Liver (tissue), 9 donors: ENCODE data around the gene GPR55. TPM values are rescaled to one million over a fixed set of nuclear protein-coding genes. Genes with fewer than 3 reads are reported as not detected.

Experiments
- DNase-seq: peaks from one replicate; pipeline ENCODE4 v3.0.0-alpha.2; 2017; ENCODE audit warnings: low spot score
- H3K27ac ChIP-seq, 2 donors: one replicate each; pipeline ENCODE4 v1.7.0; 2013; ENCODE audit warnings: inconsistent platforms in 2 of 2, low read length in 2 of 2, control low read depth in 1 of 2, low read depth in 1 of 2, mild to moderate bottlenecking in 1 of 2
- H3K27me3 ChIP-seq, 4 donors: one replicate each; pipeline versions ENCODE4 v1.6.1 to v1.7.0; 2013; ENCODE audit warnings: low read length in 3 of 4, inconsistent platforms in 1 of 4, mild to moderate bottlenecking in 1 of 4, moderate library complexity in 1 of 4; ENCODE audit not compliant: control insufficient read depth in 4 of 4, insufficient read depth in 4 of 4
- H3K36me3 ChIP-seq, 4 donors: one replicate each; pipeline versions ENCODE4 v1.6.1 to v1.7.0; 2013; ENCODE audit warnings: low read length in 3 of 4, mild to moderate bottlenecking in 3 of 4, low read depth in 1 of 4, moderate library complexity in 1 of 4; ENCODE audit not compliant: control insufficient read depth in 4 of 4, insufficient read depth in 3 of 4
- H3K4me1 ChIP-seq, 4 donors: one replicate each; pipeline versions ENCODE4 v1.6.1 to v1.7.0; 2013; ENCODE audit warnings: low read length in 3 of 4, mild to moderate bottlenecking in 3 of 4, moderate library complexity in 1 of 4; ENCODE audit not compliant: control insufficient read depth in 4 of 4, insufficient read depth in 4 of 4
- H3K4me3 ChIP-seq, 3 donors: one replicate each; pipeline versions ENCODE4 v1.6.1 to v1.7.0; 2013; ENCODE audit warnings: low read length in 3 of 3, control low read depth in 1 of 3, low read depth in 1 of 3, mild to moderate bottlenecking in 1 of 3
- H3K9ac ChIP-seq, 2 donors: one replicate each; pipeline ENCODE4 v1.7.0; 2013; ENCODE audit warnings: low read length in 2 of 2, mild to moderate bottlenecking in 2 of 2, moderate library complexity in 2 of 2, control low read depth in 1 of 2, low read depth in 1 of 2
- H3K9me3 ChIP-seq, 4 donors: one replicate each; pipeline versions ENCODE4 v1.6.1 to v1.7.0; 2013; ENCODE audit warnings: low read length in 3 of 4; ENCODE audit not compliant: control insufficient read depth in 4 of 4
- FOXA1 ChIP-seq: IDR thresholded peaks from 2 replicates; pipeline ENCODE4 v1.6.1; 2016; ENCODE audit warnings: antibody characterized with exemption
- FOXA2 ChIP-seq: IDR thresholded peaks from 2 replicates; pipeline ENCODE4 v1.6.1; 2016; ENCODE audit warnings: antibody characterized with exemption
- GABPA ChIP-seq, 2 donors: IDR thresholded peaks in 1 of 2; conservative IDR thresholded peaks in 1 of 2; 2 replicates each; pipeline ENCODE4 v1.6.1; 2016; ENCODE audit warnings: antibody characterized with exemption in 2 of 2, mild to moderate bottlenecking in 1 of 2, moderate library complexity in 1 of 2
- HNF4A ChIP-seq, 2 donors: conservative IDR thresholded peaks; 2 replicates each; pipeline ENCODE4 v1.6.1; 2016; ENCODE audit warnings: antibody characterized with exemption in 2 of 2, mild to moderate bottlenecking in 2 of 2
- JUND ChIP-seq, 2 donors: IDR thresholded peaks; 2 replicates each; pipeline ENCODE4 v1.6.1; 2016; ENCODE audit warnings: antibody characterized with exemption in 2 of 2
- NR2F2 ChIP-seq: IDR thresholded peaks from 2 replicates; pipeline ENCODE4 v1.6.1; 2016; ENCODE audit warnings: antibody characterized with exemption
- RAD21 ChIP-seq, 2 donors: IDR thresholded peaks; 2 replicates each; pipeline ENCODE4 v1.6.1; 2016; ENCODE audit warnings: antibody characterized with exemption in 2 of 2, mild to moderate bottlenecking in 2 of 2
- RXRA ChIP-seq, 2 donors: IDR thresholded peaks; 2 replicates each; pipeline ENCODE4 v1.6.1; 2017 to 2018; ENCODE audit warnings: antibody characterized with exemption in 2 of 2, mild to moderate bottlenecking in 1 of 2
- SP1 ChIP-seq: IDR thresholded peaks from 2 replicates; pipeline ENCODE4 v1.6.1; 2018; ENCODE audit warnings: antibody characterized with exemption, mild to moderate bottlenecking
- TAF1 ChIP-seq: conservative IDR thresholded peaks from 2 replicates; pipeline ENCODE4 v1.6.1; 2016; ENCODE audit warnings: antibody characterized with exemption, mild to moderate bottlenecking
- YY1 ChIP-seq: IDR thresholded peaks from 2 replicates; pipeline ENCODE4 v1.6.1; 2016; ENCODE audit warnings: antibody characterized with exemption, mild to moderate bottlenecking
- WGBS: extraction: QIAGEN DNeasy Blood & Tissue Kit; methylation state at CpG from one replicate; pipeline ENCODE4 v1.1.7; 2013; 5-methylcytosine and 5-hydroxymethylcytosine counted together
- polyA plus RNA-seq, 2 donors: library from polyadenylated mRNA; stranded (reverse) in 1 of 2; unstranded in 1 of 2; fragments of 200-250 nt in 1 of 2; fragments of >200 nt in 1 of 2; fragmentation: Nextera tagmentation in 1 of 2; extraction: Ambion mirVana in 1 of 2; gene quantifications; one replicate each; pipeline versions ENCODE4 v1.2.1 to v1.2.3, GENCODE V29; 2013 to 2015
- total RNA-seq, 2 donors: library from RNA; depleted of rRNA; stranded (reverse); fragments of >200 nt; gene quantifications; one replicate each; pipeline ENCODE4 v1.2.3, GENCODE V29; 2014
- TF ChIP-seq, protein P1 (sequence below): IDR thresholded peaks from 2 replicates; pipeline ENCODE4 v1.6.1; 2016; ENCODE audit warnings: antibody characterized with exemption
- TF ChIP-seq, protein P2 (sequence below): IDR thresholded peaks from 2 replicates; pipeline ENCODE4 v1.6.1; 2016; ENCODE audit warnings: antibody characterized with exemption
- TF ChIP-seq, protein P3 (sequence below): IDR thresholded peaks from 2 replicates; pipeline ENCODE4 v1.6.1; 2016; ENCODE audit warnings: antibody characterized with exemption
- TF ChIP-seq, protein P4 (sequence below): fragments of 150-350 bp; IDR thresholded peaks from 2 replicates; pipeline ENCODE4 v1.5.1; 2017; ENCODE audit warnings: improper control_type of control experiment, low read depth, low read length; ENCODE audit not compliant: missing input control
- TF ChIP-seq, protein P5 (sequence below): IDR thresholded peaks from 2 replicates; pipeline ENCODE4 v1.6.1; 2016; ENCODE audit warnings: antibody characterized with exemption, mild to moderate bottlenecking
- donor health status: healthy.
- donor health status: healthy.
- donor health status: healthy.
- donor health status: healthy.
- donor health status: healthy.

The GPR55 gene
- total and polyA plus RNA-seq, 4 donors, result 0.05 to 0.17 (median 0.10) TPM; not detected in 1

DNA sequence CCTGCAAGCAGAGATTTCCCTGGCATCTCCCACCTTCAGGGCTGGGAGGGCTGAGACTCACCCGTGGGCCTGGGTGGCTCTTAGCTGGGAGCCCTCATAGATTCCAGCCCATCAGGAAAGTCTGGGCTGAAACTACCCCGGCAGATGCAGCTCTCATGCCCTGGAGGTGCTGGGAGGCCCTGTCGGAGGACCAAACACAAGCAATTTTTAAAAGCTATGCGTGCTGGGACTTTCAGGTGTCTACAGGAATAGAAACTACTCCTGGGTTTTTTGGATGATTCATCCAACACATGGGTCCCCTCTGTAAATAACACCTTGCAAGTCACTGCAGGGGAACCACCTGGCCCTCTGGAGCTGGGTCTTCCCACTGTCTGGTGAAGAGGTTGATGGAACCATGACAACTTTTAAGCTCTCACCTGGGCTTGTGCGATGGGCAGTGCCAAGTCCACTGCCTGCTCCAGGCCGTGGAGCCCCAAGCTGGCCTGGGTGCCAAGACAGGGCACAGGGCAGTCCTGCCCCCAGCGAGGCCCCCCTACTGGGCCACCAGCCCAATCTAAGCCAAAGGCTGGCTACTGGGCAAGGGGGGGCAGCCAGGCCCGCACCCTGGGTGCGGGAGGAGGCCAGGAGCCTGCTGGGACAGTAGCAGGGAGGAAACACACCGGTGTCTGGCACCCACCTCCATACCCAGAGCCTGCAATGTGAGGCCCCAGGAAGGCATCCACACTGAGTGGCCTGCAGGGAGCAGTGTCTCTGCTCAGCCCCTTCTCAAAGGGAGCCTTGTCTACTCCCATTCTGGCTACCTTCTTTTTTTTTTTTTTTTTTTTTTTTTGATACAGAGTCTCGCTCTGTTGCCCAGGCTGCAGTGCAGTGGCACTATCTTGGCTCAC lies 1.1 kb upstream of the GPR55 start:
- H3K36me3 ChIP-seq, result no peaks in the 10 kb centered on the region
- no peaks in the 10 kb centered on the region for H3K9me3 ChIP-seq
- TF ChIP-seq TAF1, result no peak
- TF ChIP-seq FOXA2, result no peak
- no peak for TF ChIP-seq HNF4A (conservative IDR thresholded peaks at IDR 0.05)
- TF ChIP-seq, protein P1, sequence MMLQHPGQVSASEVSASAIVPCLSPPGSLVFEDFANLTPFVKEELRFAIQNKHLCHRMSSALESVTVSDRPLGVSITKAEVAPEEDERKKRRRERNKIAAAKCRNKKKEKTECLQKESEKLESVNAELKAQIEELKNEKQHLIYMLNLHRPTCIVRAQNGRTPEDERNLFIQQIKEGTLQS, result no peak
- TF ChIP-seq RAD21 (IDR thresholded peaks at IDR 0.05), result no peak
- TF ChIP-seq, protein P2, sequence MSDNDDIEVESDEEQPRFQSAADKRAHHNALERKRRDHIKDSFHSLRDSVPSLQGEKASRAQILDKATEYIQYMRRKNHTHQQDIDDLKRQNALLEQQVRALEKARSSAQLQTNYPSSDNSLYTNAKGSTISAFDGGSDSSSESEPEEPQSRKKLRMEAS, result no peak
- TF ChIP-seq, protein P3, sequence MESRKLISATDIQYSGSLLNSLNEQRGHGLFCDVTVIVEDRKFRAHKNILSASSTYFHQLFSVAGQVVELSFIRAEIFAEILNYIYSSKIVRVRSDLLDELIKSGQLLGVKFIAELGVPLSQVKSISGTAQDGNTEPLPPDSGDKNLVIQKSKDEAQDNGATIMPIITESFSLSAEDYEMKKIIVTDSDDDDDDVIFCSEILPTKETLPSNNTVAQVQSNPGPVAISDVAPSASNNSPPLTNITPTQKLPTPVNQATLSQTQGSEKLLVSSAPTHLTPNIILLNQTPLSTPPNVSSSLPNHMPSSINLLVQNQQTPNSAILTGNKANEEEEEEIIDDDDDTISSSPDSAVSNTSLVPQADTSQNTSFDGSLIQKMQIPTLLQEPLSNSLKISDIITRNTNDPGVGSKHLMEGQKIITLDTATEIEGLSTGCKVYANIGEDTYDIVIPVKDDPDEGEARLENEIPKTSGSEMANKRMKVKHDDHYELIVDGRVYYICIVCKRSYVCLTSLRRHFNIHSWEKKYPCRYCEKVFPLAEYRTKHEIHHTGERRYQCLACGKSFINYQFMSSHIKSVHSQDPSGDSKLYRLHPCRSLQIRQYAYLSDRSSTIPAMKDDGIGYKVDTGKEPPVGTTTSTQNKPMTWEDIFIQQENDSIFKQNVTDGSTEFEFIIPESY, result no peak
- TF ChIP-seq FOXA1, result no peak
- TF ChIP-seq YY1, result no peak
- no peak for TF ChIP-seq NR2F2
- no peak for TF ChIP-seq JUND (IDR thresholded peaks at IDR 0.05)
- no peak for TF ChIP-seq RXRA (IDR thresholded peaks at IDR 0.05)
- TF ChIP-seq GABPA (IDR thresholded peaks at IDR 0.05 in 1 of 2, conservative IDR thresholded peaks at IDR 0.05 in 1 of 2), result no peak
- TF ChIP-seq, protein P4, sequence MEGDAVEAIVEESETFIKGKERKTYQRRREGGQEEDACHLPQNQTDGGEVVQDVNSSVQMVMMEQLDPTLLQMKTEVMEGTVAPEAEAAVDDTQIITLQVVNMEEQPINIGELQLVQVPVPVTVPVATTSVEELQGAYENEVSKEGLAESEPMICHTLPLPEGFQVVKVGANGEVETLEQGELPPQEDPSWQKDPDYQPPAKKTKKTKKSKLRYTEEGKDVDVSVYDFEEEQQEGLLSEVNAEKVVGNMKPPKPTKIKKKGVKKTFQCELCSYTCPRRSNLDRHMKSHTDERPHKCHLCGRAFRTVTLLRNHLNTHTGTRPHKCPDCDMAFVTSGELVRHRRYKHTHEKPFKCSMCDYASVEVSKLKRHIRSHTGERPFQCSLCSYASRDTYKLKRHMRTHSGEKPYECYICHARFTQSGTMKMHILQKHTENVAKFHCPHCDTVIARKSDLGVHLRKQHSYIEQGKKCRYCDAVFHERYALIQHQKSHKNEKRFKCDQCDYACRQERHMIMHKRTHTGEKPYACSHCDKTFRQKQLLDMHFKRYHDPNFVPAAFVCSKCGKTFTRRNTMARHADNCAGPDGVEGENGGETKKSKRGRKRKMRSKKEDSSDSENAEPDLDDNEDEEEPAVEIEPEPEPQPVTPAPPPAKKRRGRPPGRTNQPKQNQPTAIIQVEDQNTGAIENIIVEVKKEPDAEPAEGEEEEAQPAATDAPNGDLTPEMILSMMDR, result no peak
- no peak for TF ChIP-seq SP1
- TF ChIP-seq, protein P5, sequence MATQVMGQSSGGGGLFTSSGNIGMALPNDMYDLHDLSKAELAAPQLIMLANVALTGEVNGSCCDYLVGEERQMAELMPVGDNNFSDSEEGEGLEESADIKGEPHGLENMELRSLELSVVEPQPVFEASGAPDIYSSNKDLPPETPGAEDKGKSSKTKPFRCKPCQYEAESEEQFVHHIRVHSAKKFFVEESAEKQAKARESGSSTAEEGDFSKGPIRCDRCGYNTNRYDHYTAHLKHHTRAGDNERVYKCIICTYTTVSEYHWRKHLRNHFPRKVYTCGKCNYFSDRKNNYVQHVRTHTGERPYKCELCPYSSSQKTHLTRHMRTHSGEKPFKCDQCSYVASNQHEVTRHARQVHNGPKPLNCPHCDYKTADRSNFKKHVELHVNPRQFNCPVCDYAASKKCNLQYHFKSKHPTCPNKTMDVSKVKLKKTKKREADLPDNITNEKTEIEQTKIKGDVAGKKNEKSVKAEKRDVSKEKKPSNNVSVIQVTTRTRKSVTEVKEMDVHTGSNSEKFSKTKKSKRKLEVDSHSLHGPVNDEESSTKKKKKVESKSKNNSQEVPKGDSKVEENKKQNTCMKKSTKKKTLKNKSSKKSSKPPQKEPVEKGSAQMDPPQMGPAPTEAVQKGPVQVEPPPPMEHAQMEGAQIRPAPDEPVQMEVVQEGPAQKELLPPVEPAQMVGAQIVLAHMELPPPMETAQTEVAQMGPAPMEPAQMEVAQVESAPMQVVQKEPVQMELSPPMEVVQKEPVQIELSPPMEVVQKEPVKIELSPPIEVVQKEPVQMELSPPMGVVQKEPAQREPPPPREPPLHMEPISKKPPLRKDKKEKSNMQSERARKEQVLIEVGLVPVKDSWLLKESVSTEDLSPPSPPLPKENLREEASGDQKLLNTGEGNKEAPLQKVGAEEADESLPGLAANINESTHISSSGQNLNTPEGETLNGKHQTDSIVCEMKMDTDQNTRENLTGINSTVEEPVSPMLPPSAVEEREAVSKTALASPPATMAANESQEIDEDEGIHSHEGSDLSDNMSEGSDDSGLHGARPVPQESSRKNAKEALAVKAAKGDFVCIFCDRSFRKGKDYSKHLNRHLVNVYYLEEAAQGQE, result no peak
- H3K4me1 ChIP-seq, result no peaks in the 10 kb centered on the region
- H3K27ac ChIP-seq, result no peak overlapping the region
- DNase-seq, result no peak
- WGBS, result 91% methylated on average over 11 of the region's 11 CpGs
- H3K27me3 ChIP-seq, result no peaks in the 10 kb centered on the region
- no peak overlapping the region for H3K4me3 ChIP-seq
- H3K9ac ChIP-seq, result no peak overlapping the region
